GM18951 (cell line): ENCODE data around the gene ABHD8.

Experiments used
- POLR2A ChIP-seq: IDR thresholded peaks from 4 replicates; pipeline ENCODE4 v1.6.1; 2011; ENCODE audit warnings: mild to moderate bottlenecking; ENCODE audit not compliant: insufficient read length, insufficient read depth; ENCODE audit errors: extremely low read depth
- in situ Hi-C: fragments of 300-500 bp; cut with MboI; formaldehyde crosslinking; loops from one replicate; pipeline ENCODE4 v1.12.0; 2022; ENCODE audit warnings: low sequenced_read_pairs, mixed read lengths, inconsistent platforms; ENCODE audit not compliant: unreplicated experiment

Gene ABHD8, protein sequence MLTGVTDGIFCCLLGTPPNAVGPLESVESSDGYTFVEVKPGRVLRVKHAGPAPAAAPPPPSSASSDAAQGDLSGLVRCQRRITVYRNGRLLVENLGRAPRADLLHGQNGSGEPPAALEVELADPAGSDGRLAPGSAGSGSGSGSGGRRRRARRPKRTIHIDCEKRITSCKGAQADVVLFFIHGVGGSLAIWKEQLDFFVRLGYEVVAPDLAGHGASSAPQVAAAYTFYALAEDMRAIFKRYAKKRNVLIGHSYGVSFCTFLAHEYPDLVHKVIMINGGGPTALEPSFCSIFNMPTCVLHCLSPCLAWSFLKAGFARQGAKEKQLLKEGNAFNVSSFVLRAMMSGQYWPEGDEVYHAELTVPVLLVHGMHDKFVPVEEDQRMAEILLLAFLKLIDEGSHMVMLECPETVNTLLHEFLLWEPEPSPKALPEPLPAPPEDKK

DNA sequence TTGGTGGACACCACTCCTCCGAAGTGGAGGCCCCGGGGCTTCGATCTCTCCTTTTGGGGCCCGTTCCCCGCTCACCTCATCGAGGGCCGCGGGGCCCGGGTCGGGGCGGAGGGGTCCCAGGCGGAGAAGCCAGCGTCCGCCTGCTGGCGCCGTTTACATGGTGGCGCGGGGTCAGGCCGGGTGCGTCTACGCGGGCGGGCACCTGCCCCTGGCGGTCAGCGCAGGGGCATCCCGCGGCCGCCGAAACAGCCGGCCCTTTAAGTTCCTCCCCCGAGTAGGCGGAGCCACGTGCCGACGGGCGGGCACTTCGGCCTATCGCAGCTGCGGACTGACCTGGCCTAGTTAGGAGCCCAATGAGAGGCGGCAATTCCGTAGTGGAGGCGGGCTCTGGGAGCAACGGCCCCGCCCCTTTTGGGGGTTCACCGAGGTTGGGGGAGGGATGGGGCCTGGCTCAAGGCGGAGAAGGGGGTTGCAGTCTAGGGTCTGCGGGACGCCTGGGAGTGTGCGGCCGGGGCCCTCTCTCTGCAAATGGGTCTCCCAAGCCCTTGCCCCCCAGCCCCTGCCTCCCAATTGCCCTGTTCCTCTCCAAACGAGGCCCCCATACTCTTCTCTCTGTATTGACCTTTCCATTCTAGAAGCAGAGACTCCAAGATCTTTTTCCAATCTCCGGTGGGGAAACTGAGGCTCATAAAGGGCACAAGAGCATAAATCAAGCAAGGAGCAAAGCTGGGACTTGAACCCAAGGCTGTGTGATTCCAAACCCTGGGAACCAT lies at the start of gene ABHD8:
Gene ABHD8 (minus strand): TSS at position 259 of the 773 bp plus-strand sequence. CDS start 1,809 bp downstream, outside the sequence.
- peak; percentile 61 for TF ChIP-seq POLR2A
- in situ Hi-C loops = no loop called here

DNA sequence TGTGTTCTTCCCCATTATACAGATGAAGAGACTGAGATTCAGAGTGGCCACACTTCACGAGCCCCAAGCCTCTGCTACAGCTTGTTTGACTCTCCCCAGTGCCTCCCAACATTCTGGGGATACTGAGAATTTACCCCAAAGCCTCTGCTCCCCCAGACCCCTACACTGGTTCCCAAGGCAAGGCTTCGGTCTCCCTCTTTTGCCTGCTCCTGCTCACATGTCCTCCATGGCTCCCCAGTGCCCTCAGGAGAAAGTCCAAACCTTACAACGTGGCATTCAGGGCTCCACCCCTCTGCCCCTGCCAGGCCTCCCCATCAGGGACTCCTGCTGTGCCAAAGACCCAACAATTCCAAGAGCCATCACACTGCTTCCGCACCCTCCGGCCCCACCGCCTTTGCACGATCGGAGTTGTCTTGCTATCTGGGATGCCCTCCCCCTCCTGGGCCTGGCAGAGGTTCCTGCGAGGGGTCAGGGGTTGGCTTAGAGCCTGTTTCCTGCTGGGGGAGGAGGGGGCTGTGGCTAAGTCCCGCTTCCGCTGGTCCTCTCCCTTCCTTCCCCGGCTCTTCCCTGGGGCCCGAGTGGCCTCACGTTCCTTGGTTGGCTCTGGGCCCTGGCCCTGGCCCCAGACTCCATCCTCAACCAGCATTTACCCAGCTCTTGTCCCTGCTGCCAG lies 49.5 kb upstream of the ABHD8 start:
- TF ChIP-seq POLR2A = no peak
- in situ Hi-C loops = no loop called here

GRCh38 chr19:17351815-17352435 lies 48.7 kb upstream of the ABHD8 start:
- in situ Hi-C loops = no loop called here
- TF ChIP-seq POLR2A = no peak

- in situ Hi-C loops = loop anchor here (5.0 kb wide), 1 partner anchor 39 kb away; no protein-coding TSS in a partner anchor
- TF ChIP-seq POLR2A = no peak
Measured at GRCh38 chr19:17348700-17349099, 45.5 kb upstream of the ABHD8 start.

DNA sequence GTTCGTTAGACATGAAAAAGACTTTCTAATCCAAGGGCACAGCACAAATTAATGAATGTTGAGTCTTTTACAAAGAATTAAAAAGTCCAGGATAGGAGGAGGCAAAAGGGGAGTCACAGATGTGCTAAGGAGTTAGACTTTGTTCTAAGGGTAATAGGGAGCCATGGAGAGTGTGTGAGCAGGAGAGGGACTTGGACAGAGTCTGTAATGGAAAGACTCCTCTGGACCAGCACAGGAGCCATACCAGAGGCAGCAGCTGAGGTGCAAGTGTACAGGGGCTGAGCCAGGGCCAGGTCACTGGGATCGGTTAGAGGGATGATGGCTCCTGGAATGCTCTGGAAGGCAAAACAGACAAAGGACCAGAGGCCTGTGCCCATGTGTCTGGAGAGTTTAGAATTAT lies 44.7 kb upstream of the ABHD8 start:
- in situ Hi-C loops = loop anchor here (5.0 kb wide), 1 partner anchor 39 kb away; no protein-coding TSS in a partner anchor
- TF ChIP-seq POLR2A = no peak

- in situ Hi-C loops = loop anchor here (5.0 kb wide), 1 partner anchor 40 kb away; no protein-coding TSS in a partner anchor
- no peak for TF ChIP-seq POLR2A
Measured at GRCh38 chr19:17347361-17347760, 44.1 kb upstream of the ABHD8 start.

DNA sequence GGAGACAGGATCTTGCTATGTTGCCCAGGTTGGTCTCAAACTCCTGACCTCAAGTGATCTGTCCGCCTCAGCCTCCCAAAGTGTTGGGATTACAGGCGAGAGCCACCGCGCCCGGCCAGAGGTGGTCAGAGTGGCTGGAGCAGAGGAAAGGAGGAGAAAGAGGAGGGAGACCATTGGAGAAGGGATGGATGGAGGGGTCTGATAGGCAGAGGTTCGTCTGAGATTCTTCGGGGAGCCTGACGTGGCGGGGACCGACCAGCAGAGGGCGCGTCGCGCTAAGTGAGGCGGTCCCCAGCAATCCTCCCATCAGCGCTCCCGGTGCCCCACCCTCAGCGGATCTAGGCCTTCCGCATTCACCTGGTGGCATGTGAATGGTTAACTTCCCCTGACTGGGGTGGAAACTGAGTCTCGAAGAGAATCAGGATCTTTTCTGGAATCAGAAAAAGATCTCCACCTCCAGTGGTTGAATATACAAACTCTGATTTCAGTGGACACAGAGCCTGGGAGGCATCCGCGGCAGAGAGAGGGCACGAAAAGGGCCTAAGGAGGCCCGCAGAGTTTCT lies 43.0 kb upstream of the ABHD8 start:
- in situ Hi-C loops = loop anchor here (5.0 kb wide), 1 partner anchor 41 kb away; no protein-coding TSS in a partner anchor
- TF ChIP-seq POLR2A = no peak

- in situ Hi-C loops = no loop called here
- TF ChIP-seq POLR2A = no peak
Measured at GRCh38 chr19:17341845-17342244, 38.6 kb upstream of the ABHD8 start.

DNA sequence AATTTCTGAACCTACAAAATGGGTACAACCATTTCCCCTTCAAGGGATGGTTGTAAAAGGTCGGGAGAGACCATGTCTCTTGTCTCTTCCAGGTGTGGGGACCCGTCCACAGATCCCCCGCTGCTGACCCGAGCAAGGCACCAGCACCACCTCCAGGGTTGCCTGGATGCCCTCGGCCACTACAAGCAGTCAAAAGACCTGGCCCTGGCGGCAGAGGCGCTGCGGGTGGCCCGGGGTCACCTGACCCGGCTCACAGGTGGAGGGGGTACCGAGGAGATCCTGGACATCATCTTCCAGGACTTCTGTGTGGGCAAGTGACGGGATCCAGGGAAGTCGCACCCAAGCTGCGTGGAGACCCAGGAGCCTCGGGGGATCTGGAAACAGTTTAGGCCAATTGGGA lies 38.2 kb upstream of the ABHD8 start:
- in situ Hi-C loops = no loop called here
- TF ChIP-seq POLR2A = no peak

DNA sequence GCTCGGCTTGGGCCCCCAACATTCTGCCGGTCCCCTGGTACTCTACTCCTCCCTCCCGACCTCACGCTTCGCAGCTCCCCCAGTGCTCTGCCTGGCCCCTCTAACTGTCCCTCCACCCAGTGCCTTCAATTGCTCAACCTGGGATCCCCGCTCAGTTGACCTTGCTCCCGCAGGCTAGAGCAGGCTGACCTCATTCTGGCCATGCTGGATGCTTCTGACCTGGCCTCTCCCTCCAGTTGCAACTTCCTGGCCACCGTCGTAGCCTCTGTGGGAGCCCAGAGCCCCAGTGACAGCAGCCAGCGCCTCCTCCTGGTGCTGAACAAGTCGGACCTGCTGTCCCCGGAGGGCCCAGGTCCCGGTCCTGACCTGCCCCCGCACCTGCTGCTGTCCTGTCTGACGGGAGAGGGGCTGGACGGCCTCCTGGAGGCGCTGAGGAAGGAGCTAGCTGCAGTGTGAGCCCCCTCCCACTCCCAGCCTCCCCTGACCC lies 37.7 kb upstream of the ABHD8 start:
- TF ChIP-seq POLR2A = no peak
- in situ Hi-C loops = no loop called here

DNA sequence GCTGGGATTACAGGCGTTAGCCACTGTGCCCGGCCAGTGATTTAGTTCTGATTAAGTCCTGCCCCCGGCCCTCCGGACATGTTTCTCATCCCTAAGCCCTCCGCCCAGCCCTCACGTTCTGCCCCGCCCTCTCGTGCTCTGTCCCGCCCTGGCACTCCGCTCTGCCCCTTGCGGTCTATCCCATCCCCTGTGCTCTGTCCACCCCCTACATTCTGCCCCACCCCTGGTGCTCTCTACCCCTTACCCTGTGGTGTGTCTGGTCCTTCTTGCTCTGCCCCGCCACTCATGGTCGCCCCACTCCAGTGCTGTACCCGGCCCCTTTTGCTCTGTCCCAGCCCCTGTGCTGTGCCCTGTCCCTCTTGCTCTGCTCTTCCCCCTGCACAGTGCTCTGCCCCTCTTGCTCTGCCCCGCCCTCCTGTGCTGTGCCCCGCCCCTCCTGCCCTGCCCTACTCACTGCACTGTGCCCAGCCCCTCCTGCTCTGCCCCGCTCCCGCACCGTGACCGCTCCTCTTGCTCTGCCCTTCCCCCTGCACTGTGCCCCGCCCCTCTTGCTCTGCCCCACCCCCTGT lies 37.2 kb upstream of the ABHD8 start:
- in situ Hi-C loops = no loop called here
- no peak for TF ChIP-seq POLR2A

- no peak for TF ChIP-seq POLR2A
Measured at GRCh38 chr19:17339088-17339741, 36.0 kb upstream of the ABHD8 start.

More at GRCh38 chr19:17339088-17339741, 36.0 kb upstream of the ABHD8 start:
- in situ Hi-C loops = no loop called here
